Activated CD4-positive, alpha-beta memory T cell treated with anti-CD3 and anti-CD28 coated beads, Interleukin-2, amount 10 ng/mL, durations not matched to agents 7 days and 5 days (primary cell): ENCODE data around the gene CAMK2N2. TPM values are rescaled to one million over a fixed set of nuclear protein-coding genes. Genes with fewer than 3 reads are reported as not detected.

Experiments
- CTCF ChIA-PET: fragments of 350-600 bp; sonication (Branson Sonifier 250); formaldehyde crosslinking; loops from one replicate; lab custom pipeline; 2021; ENCODE audit warnings: antibody characterized with exemption, inconsistent platforms; lab: Charles Lee
- POLR2A ChIA-PET: fragments of 350-600 bp; sonication (Branson Sonifier 250); formaldehyde crosslinking; loops from one replicate; lab custom pipeline; 2021; ENCODE audit warnings: antibody characterized with exemption; lab: Charles Lee
- DNase-seq: peaks from one replicate; pipeline ENCODE4 v3.0.0-alpha.2; 2020
- H3K27ac Mint-ChIP-seq: one replicate; pipeline ENCODE4 v1.8.0; 2021; ENCODE audit warnings: mild to moderate bottlenecking, mixed read lengths
- H3K27me3 Mint-ChIP-seq: one replicate; pipeline ENCODE4 v1.8.0; 2021; ENCODE audit warnings: mixed read lengths
- H3K36me3 Mint-ChIP-seq: one replicate; pipeline ENCODE4 v1.8.0; 2021; ENCODE audit warnings: low read depth, mixed read lengths
- H3K4me1 Mint-ChIP-seq: one replicate; pipeline ENCODE4 v1.8.0; 2021; ENCODE audit warnings: mixed read lengths
- H3K4me3 Mint-ChIP-seq: one replicate; pipeline ENCODE4 v1.8.0; 2021; ENCODE audit warnings: mild to moderate bottlenecking, mixed read lengths
- H3K9me3 Mint-ChIP-seq: one replicate; pipeline ENCODE4 v1.8.0; 2021; ENCODE audit warnings: mixed read lengths
- total RNA-seq, 2 experiments: library from RNA; stranded (reverse); gene quantifications; one replicate each; pipeline ENCODE4 v1.2.3, GENCODE V29; 2021

Gene CAMK2N2
- total RNA-seq, result under 1 TPM in 1 of 2 experiments, not detected in 1; 0.23 TPM

GRCh38 chr3:184261270-184261853 is at the start of gene CAMK2N2:
TSS of gene CAMK2N2 (minus strand) at chr3:184261553. CDS start at chr3:184261285, 268 bp downstream.
- CTCF ChIA-PET, result interaction anchor here (1.3 kb wide), 1 partner anchor 15 kb away, joined by 3 read pairs; no protein-coding TSS in a partner anchor
- peaks cover 5% of the 10 kb centered on the region for H3K36me3 Mint-ChIP-seq
- H3K9me3 Mint-ChIP-seq, result no peaks in the 10 kb centered on the region
- H3K4me3 Mint-ChIP-seq, result peak within 1 kb of the TSS; percentile 77
- DNase-seq, result peak; percentile 59
- peaks cover 21% of the 10 kb centered on the region for H3K4me1 Mint-ChIP-seq
- H3K27me3 Mint-ChIP-seq, result peaks cover 41% of the 10 kb centered on the region
- POLR2A ChIA-PET, result interaction anchor here (1.6 to 2.7 kb wide), 2 partner anchors 11 to 376 kb away, joined by 5 to 10 read pairs; partner anchors contain the start of gene EEF1AKMT4
- no peak within 1 kb of the TSS for H3K27ac Mint-ChIP-seq

GRCh38 chr3:184308744-184309143 is 47.4 kb upstream of the CAMK2N2 start:
- no peak for DNase-seq
- no peak overlapping the region for H3K27ac Mint-ChIP-seq
- POLR2A ChIA-PET, result no interaction called here
- peaks cover 1% of the 10 kb centered on the region for H3K4me1 Mint-ChIP-seq
- no peak overlapping the region for H3K4me3 Mint-ChIP-seq
- H3K9me3 Mint-ChIP-seq, result no peaks in the 10 kb centered on the region
- CTCF ChIA-PET, result no interaction called here
- no peaks in the 10 kb centered on the region for H3K27me3 Mint-ChIP-seq
- H3K36me3 Mint-ChIP-seq, result peaks cover 54% of the 10 kb centered on the region

GRCh38 chr3:184307915-184308314 is 46.6 kb upstream of the CAMK2N2 start:
- Mint-ChIP-seq H3K36me3 (peaks cover 58% of the 10 kb centered on the region), H3K4me3 (no peak overlapping the region), H3K27me3 (no peaks in the 10 kb centered on the region), H3K27ac (no peak overlapping the region), H3K9me3 (no peaks in the 10 kb centered on the region), H3K4me1 (no peaks in the 10 kb centered on the region)
- DNase-seq, result no peak
- ChIA-PET POLR2A (no interaction called here), CTCF (interaction anchor here (1.3 kb wide), 1 partner anchor 58 kb away, joined by 4 read pairs; the partner anchor contains the start of gene EEF1AKMT4)

- CTCF ChIA-PET, result interaction anchor here (0.9 to 1.7 kb wide), 6 partner anchors 13 to 57 kb away, joined by 3 to 6 read pairs (median 4); partner anchors contain the start of gene EEF1AKMT4
- no peaks in the 10 kb centered on the region for H3K27me3 Mint-ChIP-seq
- H3K36me3 Mint-ChIP-seq, result peaks cover 68% of the 10 kb centered on the region
- POLR2A ChIA-PET, result interaction anchor here (0.6 to 1.4 kb wide), 2 partner anchors 54 to 55 kb away, joined by 3 read pairs; partner anchors contain the start of genes CLCN2 and POLR2H
- no peaks in the 10 kb centered on the region for H3K9me3 Mint-ChIP-seq
- H3K27ac Mint-ChIP-seq, result no peak overlapping the region
- H3K4me1 Mint-ChIP-seq, result peaks cover 7% of the 10 kb centered on the region
- no peak for DNase-seq
- H3K4me3 Mint-ChIP-seq, result no peak overlapping the region
These were observed 45.1 kb upstream of the CAMK2N2 start for GRCh38 chr3:184306341-184306972.

- POLR2A ChIA-PET, result interaction anchor here (0.6 to 1.4 kb wide), 2 partner anchors 55 to 56 kb away, joined by 3 read pairs; partner anchors contain the start of genes CLCN2 and POLR2H
- no peak overlapping the region for H3K27ac Mint-ChIP-seq
These were observed 44.2 kb upstream of the CAMK2N2 start for GRCh38 chr3:184305577-184305976.

GRCh38 chr3:184300378-184300720 is 39.0 kb upstream of the CAMK2N2 start:
- ChIA-PET POLR2A (interaction anchor here (2.0 to 3.1 kb wide), 2 partner anchors 11 to 15 kb away, joined by 9 to 10 read pairs; no protein-coding TSS in a partner anchor), CTCF (interaction anchor here (2.0 kb wide), 1 partner anchor 72 kb away, joined by 4 read pairs; no protein-coding TSS in a partner anchor)
- Mint-ChIP-seq H3K4me1 (peaks cover 30% of the 10 kb centered on the region), H3K36me3 (peaks cover 41% of the 10 kb centered on the region), H3K27ac (no peak overlapping the region), H3K9me3 (no peaks in the 10 kb centered on the region), H3K27me3 (no peaks in the 10 kb centered on the region), H3K4me3 (peak overlapping the region; percentile 95)
- no peak for DNase-seq

More at GRCh38 chr3:184305577-184305976, 44.2 kb upstream of the CAMK2N2 start:
- Mint-ChIP-seq H3K4me1 (peaks cover 11% of the 10 kb centered on the region), H3K9me3 (no peaks in the 10 kb centered on the region), H3K4me3 (no peak overlapping the region), H3K36me3 (peaks cover 74% of the 10 kb centered on the region), H3K27me3 (no peaks in the 10 kb centered on the region)
- DNase-seq, result no peak
- CTCF ChIA-PET, result interaction anchor here (0.7 to 1.7 kb wide), 6 partner anchors 15 to 869 kb away, joined by 3 to 6 read pairs (median 4); partner anchors contain the start of gene ABCC5

- POLR2A ChIA-PET, result interaction anchor here (1.1 to 3.1 kb wide), 4 partner anchors 11 to 125 kb away, joined by 6 to 10 read pairs (median 8); partner anchors contain the start of gene AP2M1
- Mint-ChIP-seq H3K27ac (peak overlapping the region; percentile 81), H3K27me3 (no peaks in the 10 kb centered on the region), H3K36me3 (peaks cover 38% of the 10 kb centered on the region), H3K4me1 (peaks cover 30% of the 10 kb centered on the region), H3K4me3 (peak overlapping the region; percentile 95), H3K9me3 (no peaks in the 10 kb centered on the region)
- no peak for DNase-seq
- CTCF ChIA-PET, result interaction anchor here (0.6 to 2.0 kb wide), 2 partner anchors 72 to 1475 kb away, joined by 3 to 4 read pairs; no protein-coding TSS in a partner anchor
These were observed 38.4 kb upstream of the CAMK2N2 start for GRCh38 chr3:184299488-184300377.

GRCh38 chr3:184298759-184299487 is 37.6 kb upstream of the CAMK2N2 start, which contains the start of gene PSMD2:
TSS of gene PSMD2 (plus strand) at chr3:184299241. CDS start at chr3:184299267, 26 bp downstream.
- ChIA-PET CTCF (interaction anchor here (2.0 kb wide), 1 partner anchor 71 kb away, joined by 4 read pairs; no protein-coding TSS in a partner anchor), POLR2A (interaction anchor here (1.1 to 3.1 kb wide), 4 partner anchors 12 to 124 kb away, joined by 6 to 10 read pairs (median 8); partner anchors contain the start of gene AP2M1)
- peaks cover 30% of the 10 kb centered on the region for H3K36me3 Mint-ChIP-seq
- H3K27me3 Mint-ChIP-seq, result no peaks in the 10 kb centered on the region
- no peaks in the 10 kb centered on the region for H3K9me3 Mint-ChIP-seq
- peak within 1 kb of the TSS; percentile 95 for H3K4me3 Mint-ChIP-seq
- peak within 1 kb of the TSS; percentile 84 for H3K27ac Mint-ChIP-seq
- peak; percentile 99 for DNase-seq
- H3K4me1 Mint-ChIP-seq, result peaks cover 30% of the 10 kb centered on the region

GRCh38 chr3:184296616-184297015 is 35.3 kb upstream of the CAMK2N2 start:
- Mint-ChIP-seq H3K27me3 (no peaks in the 10 kb centered on the region), H3K4me1 (peaks cover 24% of the 10 kb centered on the region), H3K9me3 (no peaks in the 10 kb centered on the region), H3K36me3 (peaks cover 16% of the 10 kb centered on the region), H3K27ac (no peak overlapping the region), H3K4me3 (no peak overlapping the region)
- CTCF ChIA-PET, result interaction anchor here (0.6 kb wide), 1 partner anchor 160 kb away, joined by 3 read pairs; no protein-coding TSS in a partner anchor
- no peak for DNase-seq
- POLR2A ChIA-PET, result no interaction called here

GRCh38 chr3:184295771-184296170 is 34.4 kb upstream of the CAMK2N2 start:
- H3K4me3 Mint-ChIP-seq, result no peak overlapping the region
- no peaks in the 10 kb centered on the region for H3K9me3 Mint-ChIP-seq
- H3K36me3 Mint-ChIP-seq, result peaks cover 10% of the 10 kb centered on the region
- POLR2A ChIA-PET, result no interaction called here
- peaks cover 20% of the 10 kb centered on the region for H3K4me1 Mint-ChIP-seq
- DNase-seq, result no peak
- no peaks in the 10 kb centered on the region for H3K27me3 Mint-ChIP-seq
- no peak overlapping the region for H3K27ac Mint-ChIP-seq
- CTCF ChIA-PET, result interaction anchor here (1.2 kb wide), 1 partner anchor 401 kb away, joined by 6 read pairs; no protein-coding TSS in a partner anchor

- H3K4me1 Mint-ChIP-seq, result no peaks in the 10 kb centered on the region
- ChIA-PET POLR2A (no interaction called here), CTCF (interaction anchor here (0.8 to 8.6 kb wide), 2 partner anchors 42 to 65 kb away, joined by 3 to 53 read pairs; partner anchors contain the start of gene EEF1AKMT4)
- H3K4me3 Mint-ChIP-seq, result no peak overlapping the region
- H3K36me3 Mint-ChIP-seq, result no peaks in the 10 kb centered on the region
- DNase-seq, result no peak
- H3K27me3 Mint-ChIP-seq, result peaks cover 5% of the 10 kb centered on the region
- no peak overlapping the region for H3K27ac Mint-ChIP-seq
- no peaks in the 10 kb centered on the region for H3K9me3 Mint-ChIP-seq
These were observed 30.5 kb upstream of the CAMK2N2 start for GRCh38 chr3:184291738-184292445.
